Measurements from ENCODE around the gene UMODL1.

- TF ChIP-seq CTCF (IDR thresholded peaks at IDR 0.05; ENCODE audit: low read depth, low read length) (no peak), MYC (IDR thresholded peaks at IDR 0.05; ENCODE audit: low read depth, low read length) (no peak), POLR2A (IDR thresholded peaks at IDR 0.05; ENCODE audit: extremely low read depth, insufficient read length) (no peak), MAX (IDR thresholded peaks at IDR 0.05; ENCODE audit: low read depth, low read length) (no peak)
These were observed 71.5 kb downstream of the UMODL1 start for GRCh38 chr21:42142627-42143026.

Data from NB4 (cell line).